GM12892 (cell line): ENCODE measurements around the gene FSTL1.
A peak's percentile ranks its signal among the peaks of the same experiment; 100 is the strongest.
"Not testable (repeated sequence)": the region's sequence is repeated elsewhere in the genome, so short reads cannot be mapped to it uniquely, and the experiment has no call there.

ENCODE experiments used
- DNase-seq: peaks from one replicate; pipeline ENCODE4 v3.0.0; 2011; ENCODE audit not compliant: insufficient read length
- FAIRE-seq: peaks from 2 replicates; lab custom pipeline; 2011; peaks lifted over from hg19 to GRCh38; lab: Jason Lieb, UNC
- POLR2A ChIP-seq: IDR thresholded peaks from 2 replicates; pipeline ENCODE4 v1.6.1; 2011; ENCODE audit warnings: low read depth, low read length, control low read depth
- POLR2AphosphoS5 ChIP-seq: IDR thresholded peaks from 2 replicates; pipeline ENCODE4 v1.6.1; 2011; ENCODE audit warnings: low read depth, low read length, control low read depth
- TAF1 ChIP-seq: IDR thresholded peaks from 2 replicates; pipeline ENCODE4 v1.6.1; 2011; ENCODE audit warnings: low read depth, mild to moderate bottlenecking, control low read depth, low read length, borderline replicate concordance

FSTL1 gene

DNA sequence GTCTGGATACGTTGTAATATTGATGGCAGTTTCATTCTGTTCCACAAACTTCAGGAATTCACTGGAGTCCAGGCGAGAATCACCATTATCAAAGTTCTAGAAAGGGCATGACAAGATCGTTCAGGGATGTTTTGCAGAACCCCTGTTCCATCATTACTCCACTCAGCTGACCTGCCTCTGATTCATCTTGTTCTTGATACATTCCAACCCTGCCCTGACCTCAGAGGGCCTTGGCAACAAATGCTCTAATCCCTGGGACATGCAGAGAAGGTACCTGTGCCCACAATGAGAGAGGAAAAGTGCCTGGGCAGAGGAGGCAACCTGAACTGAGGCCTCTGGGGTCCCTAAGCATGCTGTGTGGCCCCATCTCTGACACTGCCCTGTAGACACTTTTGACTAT is 45.9 kb downstream of the FSTL1 start:
- FAIRE-seq = no peak
- TF ChIP-seq POLR2A = no peak
- no peak for TF ChIP-seq TAF1
- TF ChIP-seq POLR2AphosphoS5 = no peak
- DNase-seq = no peak

DNA sequence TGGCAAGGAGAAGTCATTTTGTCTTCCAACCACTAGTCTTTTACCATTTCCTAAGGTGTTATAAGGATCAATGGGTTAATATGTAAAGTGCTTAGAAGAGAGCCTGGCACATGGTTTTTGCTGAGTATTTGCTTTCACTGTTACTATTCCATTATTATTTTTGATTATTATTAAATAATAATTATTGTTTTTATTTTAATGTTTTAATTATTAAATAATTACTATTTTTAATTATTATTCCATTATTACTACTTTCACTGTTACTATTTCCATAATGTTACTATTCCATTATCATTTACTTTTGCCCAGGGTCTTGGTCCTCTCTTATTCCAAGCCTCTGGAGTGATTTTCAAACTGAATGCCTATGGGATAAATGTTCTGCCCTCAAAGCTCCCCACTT is 48.5 kb downstream of the FSTL1 start:
- DNase-seq = no peak
- TF ChIP-seq POLR2A (no peak), TAF1 (no peak), POLR2AphosphoS5 (no peak)
- FAIRE-seq = no peak

DNA sequence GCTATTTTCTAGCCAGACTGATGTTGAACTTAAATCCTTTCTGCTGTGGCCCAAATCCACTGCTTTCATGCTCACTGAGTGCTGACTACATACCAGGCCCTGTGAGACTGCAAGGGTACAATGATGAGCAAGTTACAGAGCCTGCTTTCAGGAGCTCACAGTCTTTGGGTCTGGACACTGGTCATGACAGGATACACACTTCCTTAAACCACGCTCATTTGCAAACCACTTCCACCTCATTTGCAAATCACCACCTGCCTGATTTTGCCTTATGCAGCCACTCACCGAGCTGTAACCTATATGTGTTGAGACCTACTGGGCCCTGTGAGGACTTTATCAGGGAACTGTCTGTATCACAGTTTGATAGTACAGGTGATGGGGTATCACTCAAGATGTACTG is 51.4 kb downstream of the FSTL1 start:
- FAIRE-seq (peak; percentile 78), DNase-seq (no peak)
- TF ChIP-seq POLR2AphosphoS5 (no peak), TAF1 (no peak), POLR2A (no peak)

DNA sequence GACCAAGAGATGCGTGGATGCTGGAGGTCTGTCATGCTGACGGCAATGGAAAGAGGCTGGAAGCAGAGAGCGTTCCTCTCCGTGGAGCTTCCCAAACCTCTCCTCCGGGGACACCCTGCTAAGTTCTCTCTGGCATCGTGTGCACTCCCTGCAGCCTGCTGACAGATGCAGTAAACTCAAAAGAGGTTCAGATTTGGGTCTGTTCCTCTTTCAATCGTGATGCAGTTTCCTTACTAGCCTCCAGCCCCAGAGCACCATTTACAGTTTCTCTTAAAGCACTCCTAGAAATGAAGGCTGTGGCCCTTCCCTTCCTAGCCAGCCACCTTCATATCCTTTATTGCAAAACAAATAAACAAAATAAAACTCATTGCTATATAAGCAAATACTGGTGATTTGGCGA is 54.3 kb downstream of the FSTL1 start:
- TF ChIP-seq POLR2AphosphoS5 (no peak), TAF1 (no peak), POLR2A (no peak)
- FAIRE-seq (no peak), DNase-seq (no peak)

DNA sequence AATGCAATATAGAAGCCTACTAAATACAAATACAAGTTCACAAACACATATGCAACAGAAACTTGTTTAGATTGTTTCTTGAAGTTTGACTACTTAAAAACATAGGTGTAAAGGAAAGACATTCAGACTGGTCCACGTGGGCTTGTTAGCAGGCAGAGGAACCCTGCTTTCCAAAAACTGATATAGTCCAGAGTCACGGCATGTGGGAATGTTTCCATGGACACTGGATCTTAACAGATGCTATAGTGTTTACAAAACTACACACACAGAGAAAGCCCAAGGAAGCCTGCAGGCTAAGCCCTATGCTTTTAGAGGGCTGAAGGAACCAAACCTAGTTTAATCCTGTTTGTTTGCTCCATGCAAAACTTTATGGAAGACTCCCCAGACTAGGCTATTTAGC is 56.4 kb downstream of the FSTL1 start:
- TF ChIP-seq TAF1 = no peak
- TF ChIP-seq POLR2A = no peak
- FAIRE-seq (no peak), DNase-seq (no peak)

DNA sequence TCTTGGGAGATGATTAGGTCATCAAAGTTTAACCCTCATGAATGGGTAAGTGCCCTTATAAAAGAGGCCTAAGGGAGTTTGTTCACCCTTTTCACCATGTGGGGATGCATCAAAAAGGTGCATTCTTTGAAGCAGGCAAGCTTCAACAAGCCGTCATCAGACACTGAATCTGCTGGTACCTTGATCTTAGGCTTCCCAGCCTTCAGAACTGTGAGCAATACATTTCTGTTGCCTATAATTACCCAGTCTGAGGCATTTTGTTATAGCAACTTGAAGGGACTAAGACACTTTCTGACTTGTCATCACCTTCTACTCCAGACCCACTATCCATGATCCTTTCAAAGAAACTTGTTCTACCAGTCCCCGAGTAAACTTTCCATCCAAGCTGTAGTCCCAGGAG is 57.0 kb downstream of the FSTL1 start:
- FAIRE-seq (no peak), DNase-seq (no peak)
- TF ChIP-seq POLR2AphosphoS5 = no peak
- no peak for TF ChIP-seq TAF1
- TF ChIP-seq POLR2A = no peak

DNA sequence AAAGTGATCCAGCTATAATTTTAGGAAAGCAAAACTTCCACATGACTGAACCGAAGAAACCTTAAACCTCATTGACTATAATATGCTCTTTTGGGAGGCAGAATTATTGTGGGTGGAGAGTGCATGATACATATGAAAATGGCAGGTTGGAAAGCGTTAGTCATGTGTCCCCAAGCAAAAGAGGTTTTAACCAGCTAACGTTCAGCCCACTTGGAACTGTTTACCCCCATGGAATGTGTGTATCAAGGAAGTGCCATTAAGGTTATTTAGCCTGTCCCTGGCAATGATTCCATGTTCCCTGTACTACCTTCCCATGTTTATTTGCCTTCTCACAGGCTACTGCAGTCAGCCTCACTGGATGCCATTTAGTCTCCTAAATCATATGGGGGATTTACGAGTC is 57.5 kb downstream of the FSTL1 start:
- FAIRE-seq (no peak), DNase-seq (no peak)

DNA sequence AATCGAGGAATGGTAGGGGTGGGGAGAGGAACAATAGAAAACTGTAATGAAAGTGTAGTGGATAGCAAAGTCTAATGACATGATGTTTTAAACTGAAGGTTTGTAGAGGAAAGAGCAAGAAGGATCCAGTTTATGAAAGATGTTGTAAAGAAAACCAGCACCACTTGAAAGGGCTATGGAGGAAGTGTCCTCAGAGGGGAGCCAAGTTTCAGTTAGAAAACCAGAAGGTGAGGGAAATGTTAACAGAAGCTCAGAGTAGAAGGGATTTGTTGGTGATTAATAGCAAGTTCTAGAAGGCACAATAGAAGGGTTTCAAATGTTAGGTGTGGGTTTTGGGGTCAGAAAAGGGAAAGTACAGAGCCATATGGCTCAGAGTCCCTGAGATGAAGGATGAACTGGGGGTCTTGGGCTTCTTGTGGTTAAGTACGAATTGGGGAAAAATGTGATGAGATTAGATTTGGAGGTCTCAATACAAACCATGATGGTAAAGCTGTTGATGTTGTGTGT is 67.8 kb downstream of the FSTL1 start:
- FAIRE-seq = no peak
- no peak for TF ChIP-seq POLR2AphosphoS5
- no peak for TF ChIP-seq TAF1
- TF ChIP-seq POLR2A = no peak
- no peak for DNase-seq

More for the DNA sequence above, 57.5 kb downstream of the FSTL1 start:
- TF ChIP-seq TAF1 = no peak
- TF ChIP-seq POLR2AphosphoS5 = no peak
- no peak for TF ChIP-seq POLR2A

DNA sequence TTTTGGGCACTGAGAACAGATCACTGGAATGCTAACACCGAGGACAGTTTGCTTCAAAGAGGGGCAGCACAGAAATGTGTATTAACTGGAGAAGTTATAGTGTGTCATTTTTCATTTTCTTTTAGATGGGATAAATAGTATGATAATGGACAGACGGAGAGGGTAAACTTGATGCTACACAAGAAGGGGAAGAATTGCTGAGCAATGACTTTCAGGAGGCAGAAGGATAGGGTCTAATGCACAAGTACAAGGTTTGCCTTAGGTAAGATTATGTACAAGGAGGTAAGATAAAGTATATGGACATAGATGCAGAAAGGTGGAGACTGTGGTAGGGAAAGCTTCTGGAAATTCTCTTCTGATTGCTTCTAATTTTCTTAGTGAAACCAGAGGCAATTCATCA is 69.3 kb downstream of the FSTL1 start:
- FAIRE-seq (no peak), DNase-seq (no peak)
- TF ChIP-seq POLR2AphosphoS5 (no peak), POLR2A (no peak), TAF1 (no peak)

DNA sequence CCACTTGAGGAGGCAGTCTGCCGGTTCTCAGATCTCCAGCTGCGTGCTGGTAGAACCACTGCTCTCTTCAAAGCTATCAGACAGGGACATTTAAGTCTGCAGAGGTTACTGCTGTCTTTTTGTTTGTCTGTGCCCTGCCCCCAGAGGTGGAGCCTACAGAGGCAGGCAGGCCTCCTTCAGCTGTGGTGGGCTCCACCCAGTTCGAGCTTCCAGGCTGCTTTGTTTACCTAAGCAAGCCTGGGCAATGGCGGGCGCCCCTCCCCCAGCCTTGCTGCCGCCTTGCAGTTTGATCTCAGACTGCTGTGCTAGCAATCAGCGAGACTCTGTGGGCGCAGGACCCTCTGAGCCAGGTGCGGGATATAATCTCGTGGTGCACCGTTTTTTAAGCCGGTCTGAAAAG is 72.8 kb downstream of the FSTL1 start:
- not testable (repeated sequence) for FAIRE-seq, DNase-seq

DNA sequence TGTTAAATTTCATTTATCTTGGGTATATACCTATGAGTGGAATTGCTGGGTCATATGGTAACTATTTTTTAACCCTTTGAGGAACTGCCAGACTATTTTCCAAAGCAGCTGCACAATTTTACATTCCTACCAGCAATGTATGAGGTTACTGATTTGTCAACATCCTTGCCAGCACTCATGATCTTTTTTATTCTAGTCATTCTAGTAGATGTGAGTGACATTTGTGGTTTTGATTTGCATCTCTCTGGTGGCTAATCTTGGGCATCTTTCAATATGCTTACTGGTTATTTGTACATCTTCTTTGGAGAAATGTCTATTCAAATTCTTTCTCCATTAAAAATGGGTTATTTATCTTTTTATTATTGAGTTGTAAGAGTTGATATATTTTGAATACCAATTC is 80.3 kb downstream of the FSTL1 start:
- DNase-seq = no peak
- TF ChIP-seq POLR2A (no peak), TAF1 (no peak), POLR2AphosphoS5 (no peak)
- FAIRE-seq = no peak

DNA sequence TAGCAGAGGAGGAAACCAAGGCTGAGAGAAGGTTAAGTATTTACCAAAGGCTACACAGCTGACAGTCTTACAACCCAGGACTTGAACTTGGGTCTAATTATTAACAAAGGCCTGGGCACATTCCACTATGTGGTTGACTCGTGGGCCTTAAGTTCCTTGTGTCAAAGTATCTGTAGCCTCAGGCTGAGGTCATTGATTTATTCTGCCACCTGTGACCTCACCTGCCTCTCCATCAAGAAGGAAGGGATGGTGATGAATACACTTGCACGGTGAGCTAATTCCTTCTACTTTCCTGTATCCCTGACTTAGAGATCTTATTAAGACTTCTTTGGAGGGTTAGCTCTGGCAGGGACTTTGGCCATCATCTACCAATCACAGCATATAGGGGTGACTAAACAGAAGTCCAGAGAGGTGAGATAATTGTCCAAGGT is 81.7 kb downstream of the FSTL1 start:
- no peak for DNase-seq
- no peak for TF ChIP-seq POLR2AphosphoS5
- TF ChIP-seq TAF1 = no peak
- no peak for TF ChIP-seq POLR2A
- no peak for FAIRE-seq

DNA sequence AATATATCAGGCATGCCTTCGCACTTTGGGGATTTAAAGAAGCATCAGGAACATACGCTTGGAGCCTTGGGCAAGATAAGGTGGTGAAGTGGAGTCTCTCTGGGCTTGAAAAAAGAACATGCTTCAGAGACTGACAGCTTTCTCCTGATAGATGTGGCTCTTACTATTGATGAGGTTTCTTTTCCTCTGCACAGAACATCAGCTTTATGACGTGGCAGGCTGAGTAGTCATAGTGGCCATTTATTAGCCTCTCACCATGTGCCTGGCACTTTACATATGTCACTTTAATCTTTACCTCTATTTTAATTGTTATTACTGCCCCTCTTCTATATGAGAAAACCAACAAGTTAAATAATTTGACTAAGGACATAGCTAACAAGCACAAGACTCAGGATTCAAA is 82.6 kb downstream of the FSTL1 start:
- FAIRE-seq = no peak
- TF ChIP-seq POLR2A (no peak), TAF1 (no peak), POLR2AphosphoS5 (no peak)
- DNase-seq = no peak

DNA sequence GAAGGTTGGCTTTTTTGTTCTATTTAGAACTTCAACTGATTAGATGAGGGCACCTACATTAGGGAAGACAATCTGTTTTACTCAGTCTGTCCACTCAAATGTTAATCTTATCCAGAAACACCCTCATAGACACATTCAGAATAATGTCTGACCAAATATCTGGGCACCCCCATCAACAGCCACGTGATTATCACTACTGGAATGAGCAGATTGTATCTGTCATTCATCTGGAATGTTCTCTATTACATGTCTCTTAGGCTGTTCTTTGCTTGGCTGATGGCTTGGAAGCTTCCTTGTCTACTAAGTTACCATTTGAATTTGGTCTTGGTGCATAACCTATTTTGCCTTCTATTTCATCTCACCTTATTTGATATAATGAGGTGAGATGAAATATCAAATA is 86.0 kb downstream of the FSTL1 start:
- no peak for DNase-seq
- TF ChIP-seq POLR2AphosphoS5 = no peak
- TF ChIP-seq POLR2A = no peak
- TF ChIP-seq TAF1 = no peak
- no peak for FAIRE-seq

DNA sequence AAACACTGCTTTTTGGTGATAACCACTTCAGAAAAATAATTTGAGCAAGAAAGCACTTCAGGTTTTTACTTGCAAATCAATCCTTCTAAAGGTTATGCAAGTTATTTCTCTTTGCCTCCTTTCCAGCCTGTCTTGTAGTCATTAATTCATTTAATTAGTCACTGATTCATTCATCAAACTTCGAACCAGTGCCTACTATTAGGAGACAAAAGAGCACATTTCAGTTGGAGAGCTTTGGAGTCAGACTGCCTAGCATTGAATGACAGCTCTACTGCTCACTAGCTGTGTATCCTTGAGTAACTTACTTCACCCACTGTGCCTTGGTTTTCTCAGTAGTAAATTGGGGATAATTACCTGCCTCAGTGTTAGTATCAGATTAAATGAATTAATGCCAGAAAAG is 86.7 kb downstream of the FSTL1 start:
- DNase-seq (no peak), FAIRE-seq (no peak)
- no peak for TF ChIP-seq POLR2A

DNA sequence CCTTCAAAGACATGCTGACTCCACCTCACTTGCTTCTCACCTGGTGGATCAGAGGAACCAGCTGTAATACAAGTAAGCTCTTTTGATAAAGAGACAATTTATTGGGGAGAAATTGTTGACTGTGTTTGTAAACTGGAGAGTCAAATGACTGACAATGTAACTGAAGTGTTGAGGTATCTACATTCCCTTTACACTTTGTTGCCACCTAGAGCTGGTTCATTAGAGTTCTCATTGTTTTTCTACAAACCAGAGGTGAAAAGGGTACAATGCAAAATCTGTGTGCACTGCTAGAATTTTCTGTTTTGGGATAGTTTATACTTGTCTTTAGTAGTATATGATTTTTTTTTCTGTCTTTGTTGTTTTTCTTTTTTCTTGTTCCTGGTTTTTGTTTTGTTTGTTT is 93.0 kb downstream of the FSTL1 start:
- FAIRE-seq (peak; percentile 48), DNase-seq (no peak)
- no peak for TF ChIP-seq POLR2A
- no peak for TF ChIP-seq TAF1
- no peak for TF ChIP-seq POLR2AphosphoS5
